Liver (tissue), 3 donors: ENCODE data around the gene CDH4.

ENCODE experiments used
- GABPA ChIP-seq, 2 donors: IDR thresholded peaks in 1 of 2; conservative IDR thresholded peaks in 1 of 2; 2 replicates each; pipeline ENCODE4 v1.6.1; 2016; ENCODE audit warnings: antibody characterized with exemption in 2 of 2, mild to moderate bottlenecking in 1 of 2, moderate library complexity in 1 of 2
- HNF4A ChIP-seq, 2 donors: conservative IDR thresholded peaks; 2 replicates each; pipeline ENCODE4 v1.6.1; 2016; ENCODE audit warnings: antibody characterized with exemption in 2 of 2, mild to moderate bottlenecking in 2 of 2
- JUND ChIP-seq, 2 donors: IDR thresholded peaks; 2 replicates each; pipeline ENCODE4 v1.6.1; 2016; ENCODE audit warnings: antibody characterized with exemption in 2 of 2
- RAD21 ChIP-seq, 2 donors: IDR thresholded peaks; 2 replicates each; pipeline ENCODE4 v1.6.1; 2016; ENCODE audit warnings: antibody characterized with exemption in 2 of 2, mild to moderate bottlenecking in 2 of 2
- SP1 ChIP-seq: IDR thresholded peaks from 2 replicates; pipeline ENCODE4 v1.6.1; 2018; ENCODE audit warnings: antibody characterized with exemption, mild to moderate bottlenecking
- TAF1 ChIP-seq: conservative IDR thresholded peaks from 2 replicates; pipeline ENCODE4 v1.6.1; 2016; ENCODE audit warnings: antibody characterized with exemption, mild to moderate bottlenecking
- YY1 ChIP-seq: IDR thresholded peaks from 2 replicates; pipeline ENCODE4 v1.6.1; 2016; ENCODE audit warnings: antibody characterized with exemption, mild to moderate bottlenecking
- TF ChIP-seq, protein P1 (sequence below): IDR thresholded peaks from 2 replicates; pipeline ENCODE4 v1.6.1; 2016; ENCODE audit warnings: antibody characterized with exemption
- TF ChIP-seq, protein P2 (sequence below): fragments of 150-350 bp; IDR thresholded peaks from 2 replicates; pipeline ENCODE4 v1.5.1; 2017; ENCODE audit warnings: improper control_type of control experiment, low read depth, low read length; ENCODE audit not compliant: missing input control
- TF ChIP-seq, protein P3 (sequence below): IDR thresholded peaks from 2 replicates; pipeline ENCODE4 v1.6.1; 2016; ENCODE audit warnings: antibody characterized with exemption, mild to moderate bottlenecking
- TF ChIP-seq, protein P4 (sequence below): IDR thresholded peaks from 2 replicates; pipeline ENCODE4 v1.6.1; 2016; ENCODE audit warnings: antibody characterized with exemption
- TF ChIP-seq, protein P5 (sequence below): IDR thresholded peaks from 2 replicates; pipeline ENCODE4 v1.6.1; 2016; ENCODE audit warnings: antibody characterized with exemption
- donor health status: healthy.
- donor health status: healthy.

DNA sequence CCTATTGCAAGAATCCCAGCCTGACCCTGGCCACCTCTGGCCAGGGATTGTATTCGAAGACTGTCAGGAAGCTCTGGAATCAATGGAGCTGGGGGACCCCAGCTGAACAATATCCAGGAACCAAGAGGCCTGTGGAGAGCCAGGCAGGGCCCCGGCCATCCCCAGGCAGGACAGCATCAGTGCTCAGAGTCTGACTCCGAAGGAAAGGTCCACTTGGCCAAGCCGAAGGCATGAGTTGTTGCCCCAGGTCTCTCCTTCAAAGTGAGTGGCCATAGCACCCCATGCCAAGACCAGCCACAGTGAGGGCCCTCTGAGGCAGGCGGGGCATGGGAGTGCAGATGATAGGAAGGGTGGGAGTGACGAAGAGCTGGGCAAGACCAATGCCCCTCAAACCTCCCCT, 193.1 kb downstream of the CDH4 start:
- no peak for TF ChIP-seq JUND (IDR thresholded peaks at IDR 0.05)
- TF ChIP-seq, protein P1, sequence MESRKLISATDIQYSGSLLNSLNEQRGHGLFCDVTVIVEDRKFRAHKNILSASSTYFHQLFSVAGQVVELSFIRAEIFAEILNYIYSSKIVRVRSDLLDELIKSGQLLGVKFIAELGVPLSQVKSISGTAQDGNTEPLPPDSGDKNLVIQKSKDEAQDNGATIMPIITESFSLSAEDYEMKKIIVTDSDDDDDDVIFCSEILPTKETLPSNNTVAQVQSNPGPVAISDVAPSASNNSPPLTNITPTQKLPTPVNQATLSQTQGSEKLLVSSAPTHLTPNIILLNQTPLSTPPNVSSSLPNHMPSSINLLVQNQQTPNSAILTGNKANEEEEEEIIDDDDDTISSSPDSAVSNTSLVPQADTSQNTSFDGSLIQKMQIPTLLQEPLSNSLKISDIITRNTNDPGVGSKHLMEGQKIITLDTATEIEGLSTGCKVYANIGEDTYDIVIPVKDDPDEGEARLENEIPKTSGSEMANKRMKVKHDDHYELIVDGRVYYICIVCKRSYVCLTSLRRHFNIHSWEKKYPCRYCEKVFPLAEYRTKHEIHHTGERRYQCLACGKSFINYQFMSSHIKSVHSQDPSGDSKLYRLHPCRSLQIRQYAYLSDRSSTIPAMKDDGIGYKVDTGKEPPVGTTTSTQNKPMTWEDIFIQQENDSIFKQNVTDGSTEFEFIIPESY, result no peak
- TF ChIP-seq, protein P2, sequence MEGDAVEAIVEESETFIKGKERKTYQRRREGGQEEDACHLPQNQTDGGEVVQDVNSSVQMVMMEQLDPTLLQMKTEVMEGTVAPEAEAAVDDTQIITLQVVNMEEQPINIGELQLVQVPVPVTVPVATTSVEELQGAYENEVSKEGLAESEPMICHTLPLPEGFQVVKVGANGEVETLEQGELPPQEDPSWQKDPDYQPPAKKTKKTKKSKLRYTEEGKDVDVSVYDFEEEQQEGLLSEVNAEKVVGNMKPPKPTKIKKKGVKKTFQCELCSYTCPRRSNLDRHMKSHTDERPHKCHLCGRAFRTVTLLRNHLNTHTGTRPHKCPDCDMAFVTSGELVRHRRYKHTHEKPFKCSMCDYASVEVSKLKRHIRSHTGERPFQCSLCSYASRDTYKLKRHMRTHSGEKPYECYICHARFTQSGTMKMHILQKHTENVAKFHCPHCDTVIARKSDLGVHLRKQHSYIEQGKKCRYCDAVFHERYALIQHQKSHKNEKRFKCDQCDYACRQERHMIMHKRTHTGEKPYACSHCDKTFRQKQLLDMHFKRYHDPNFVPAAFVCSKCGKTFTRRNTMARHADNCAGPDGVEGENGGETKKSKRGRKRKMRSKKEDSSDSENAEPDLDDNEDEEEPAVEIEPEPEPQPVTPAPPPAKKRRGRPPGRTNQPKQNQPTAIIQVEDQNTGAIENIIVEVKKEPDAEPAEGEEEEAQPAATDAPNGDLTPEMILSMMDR, result no peak
- TF ChIP-seq, protein P3, sequence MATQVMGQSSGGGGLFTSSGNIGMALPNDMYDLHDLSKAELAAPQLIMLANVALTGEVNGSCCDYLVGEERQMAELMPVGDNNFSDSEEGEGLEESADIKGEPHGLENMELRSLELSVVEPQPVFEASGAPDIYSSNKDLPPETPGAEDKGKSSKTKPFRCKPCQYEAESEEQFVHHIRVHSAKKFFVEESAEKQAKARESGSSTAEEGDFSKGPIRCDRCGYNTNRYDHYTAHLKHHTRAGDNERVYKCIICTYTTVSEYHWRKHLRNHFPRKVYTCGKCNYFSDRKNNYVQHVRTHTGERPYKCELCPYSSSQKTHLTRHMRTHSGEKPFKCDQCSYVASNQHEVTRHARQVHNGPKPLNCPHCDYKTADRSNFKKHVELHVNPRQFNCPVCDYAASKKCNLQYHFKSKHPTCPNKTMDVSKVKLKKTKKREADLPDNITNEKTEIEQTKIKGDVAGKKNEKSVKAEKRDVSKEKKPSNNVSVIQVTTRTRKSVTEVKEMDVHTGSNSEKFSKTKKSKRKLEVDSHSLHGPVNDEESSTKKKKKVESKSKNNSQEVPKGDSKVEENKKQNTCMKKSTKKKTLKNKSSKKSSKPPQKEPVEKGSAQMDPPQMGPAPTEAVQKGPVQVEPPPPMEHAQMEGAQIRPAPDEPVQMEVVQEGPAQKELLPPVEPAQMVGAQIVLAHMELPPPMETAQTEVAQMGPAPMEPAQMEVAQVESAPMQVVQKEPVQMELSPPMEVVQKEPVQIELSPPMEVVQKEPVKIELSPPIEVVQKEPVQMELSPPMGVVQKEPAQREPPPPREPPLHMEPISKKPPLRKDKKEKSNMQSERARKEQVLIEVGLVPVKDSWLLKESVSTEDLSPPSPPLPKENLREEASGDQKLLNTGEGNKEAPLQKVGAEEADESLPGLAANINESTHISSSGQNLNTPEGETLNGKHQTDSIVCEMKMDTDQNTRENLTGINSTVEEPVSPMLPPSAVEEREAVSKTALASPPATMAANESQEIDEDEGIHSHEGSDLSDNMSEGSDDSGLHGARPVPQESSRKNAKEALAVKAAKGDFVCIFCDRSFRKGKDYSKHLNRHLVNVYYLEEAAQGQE, result no peak
- no peak for TF ChIP-seq RAD21 (IDR thresholded peaks at IDR 0.05)
- TF ChIP-seq, protein P4, sequence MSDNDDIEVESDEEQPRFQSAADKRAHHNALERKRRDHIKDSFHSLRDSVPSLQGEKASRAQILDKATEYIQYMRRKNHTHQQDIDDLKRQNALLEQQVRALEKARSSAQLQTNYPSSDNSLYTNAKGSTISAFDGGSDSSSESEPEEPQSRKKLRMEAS, result no peak
- TF ChIP-seq, protein P5, sequence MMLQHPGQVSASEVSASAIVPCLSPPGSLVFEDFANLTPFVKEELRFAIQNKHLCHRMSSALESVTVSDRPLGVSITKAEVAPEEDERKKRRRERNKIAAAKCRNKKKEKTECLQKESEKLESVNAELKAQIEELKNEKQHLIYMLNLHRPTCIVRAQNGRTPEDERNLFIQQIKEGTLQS, result no peak
- TF ChIP-seq SP1, result no peak
- TF ChIP-seq TAF1, result no peak
- TF ChIP-seq YY1, result no peak
- no peak for TF ChIP-seq HNF4A (conservative IDR thresholded peaks at IDR 0.05)
- TF ChIP-seq GABPA (IDR thresholded peaks at IDR 0.05 in 1 of 2, conservative IDR thresholded peaks at IDR 0.05 in 1 of 2), result no peak
